B cell (primary cell): ENCODE results near the gene BEAN1. TPM values are rescaled to one million over a fixed set of nuclear protein-coding genes. Genes with fewer than 3 reads are reported as not detected.
A peak's percentile ranks its signal among the peaks of the same experiment; 100 is the strongest.

Experiments
- ATAC-seq: fragments of 200-7000 bp; cut with Tn5 transposase; one replicate; pipeline ENCODE4 v1.10.0; 2021; ENCODE audit warnings: low read depth, mild to moderate bottlenecking, moderate number of reproducible peaks, moderate library complexity
- CTCF ChIA-PET: fragments of 350-600 bp; sonication (Branson Sonifier 250); formaldehyde crosslinking; loops from one replicate; lab custom pipeline; 2021; ENCODE audit warnings: antibody characterized with exemption, inconsistent platforms; lab: Charles Lee
- POLR2A ChIA-PET: fragments of 350-600 bp; sonication (Branson Sonifier 250); formaldehyde crosslinking; loops from one replicate; lab custom pipeline; 2021; ENCODE audit warnings: antibody characterized with exemption; lab: Charles Lee
- DNase-seq: peaks from one replicate; pipeline ENCODE4 v3.0.0; 2013
- H2AFZ ChIP-seq: 2 replicates; pipeline ENCODE4 v1.6.1; 2012; ENCODE audit warnings: mild to moderate bottlenecking, low read depth, low read length; ENCODE audit not compliant: insufficient read depth, poor library complexity, severe bottlenecking
- H3K27ac ChIP-seq, 2 donors: 1 replicate in 1 of 2; 2 replicates in 1 of 2; pipeline ENCODE4 v1.5.1; 2012 to 2013; ENCODE audit warnings: low read length in 2 of 2, mild to moderate bottlenecking in 2 of 2, moderate library complexity in 1 of 2
- H3K27me3 ChIP-seq, 4 experiments: fragments of 200-600 bp in 1 of 4; sonication (generic) in 1 of 4; replicated peaks in 1 of 4; 1 replicate in 2 of 4; 2 replicates in 2 of 4; pipeline versions ENCODE4 v1.6.1 to v1.7.0; 2013 to 2016; ENCODE audit warnings: low read length in 3 of 4, mild to moderate bottlenecking in 2 of 4, mixed read lengths in 1 of 4, moderate library complexity in 1 of 4; ENCODE audit not compliant: insufficient read depth in 4 of 4, control insufficient read depth in 3 of 4; ENCODE audit errors: control extremely low read depth in 1 of 4
- H3K36me3 ChIP-seq, 2 experiments: replicated peaks in 1 of 2; 1 replicate in 1 of 2; 2 replicates in 1 of 2; pipeline versions ENCODE4 v1.6.1 to v1.7.1; 2013; ENCODE audit warnings: low read length in 1 of 2; ENCODE audit not compliant: insufficient read depth in 2 of 2, control insufficient read depth in 1 of 2; ENCODE audit errors: control extremely low read depth in 1 of 2, extremely low read depth in 1 of 2
- H3K4me1 ChIP-seq, 2 donors: fragments of 200-600 bp in 1 of 2; sonication (generic) in 1 of 2; 1 replicate in 1 of 2; 2 replicates in 1 of 2; pipeline versions ENCODE4 v1.5.1 to v1.6.1; 2013 to 2017; ENCODE audit warnings: low read length in 2 of 2; ENCODE audit not compliant: control insufficient read depth in 2 of 2, insufficient read depth in 2 of 2
- H3K4me2 ChIP-seq: replicated peaks from 2 replicates; pipeline ENCODE3; 2012; ENCODE audit warnings: mild to moderate bottlenecking, low read depth, low read length; ENCODE audit not compliant: poor library complexity, severe bottlenecking
- H3K4me3 ChIP-seq, 5 experiments: fragments of 200-600 bp in 1 of 5; sonication (generic) in 1 of 5; 1 replicate in 3 of 5; 2 replicates in 2 of 5; pipeline versions ENCODE4 v1.5.1 to v1.7.0; 2011 to 2016; ENCODE audit warnings: low read length in 4 of 5, mild to moderate bottlenecking in 4 of 5, low read depth in 2 of 5, control low read depth in 1 of 5, moderate library complexity in 1 of 5; ENCODE audit not compliant: insufficient read depth in 1 of 5; ENCODE audit errors: control extremely low read depth in 1 of 5, extremely low read depth in 1 of 5
- H3K79me2 ChIP-seq: fragments of 200-600 bp; sonication (generic); one replicate; pipeline ENCODE4 v1.6.0; 2016; ENCODE audit warnings: low read length; ENCODE audit not compliant: control insufficient read depth, insufficient read depth
- H3K9ac ChIP-seq: fragments of 200-600 bp; sonication (generic); 2 replicates; pipeline ENCODE4 v1.6.1; 2017; ENCODE audit warnings: mild to moderate bottlenecking, low read length, moderate library complexity
- H3K9me3 ChIP-seq, 3 donors: one replicate each; pipeline versions ENCODE4 v1.6.1 to v1.7.1; 2013; ENCODE audit warnings: low read length in 2 of 3; ENCODE audit not compliant: control insufficient read depth in 2 of 3, insufficient read depth in 1 of 3; ENCODE audit errors: control extremely low read depth in 1 of 3
- H4K20me1 ChIP-seq: 2 replicates; pipeline ENCODE4 v1.6.0; 2012; ENCODE audit warnings: mild to moderate bottlenecking, low read length; ENCODE audit not compliant: insufficient read depth, control insufficient read depth, poor library complexity, severe bottlenecking
- H3K27ac Mint-ChIP-seq: one replicate; pipeline ENCODE4 v1.8.0; 2021; ENCODE audit warnings: mixed read lengths
- H3K27me3 Mint-ChIP-seq: one replicate; pipeline ENCODE4 v1.8.0; 2021; ENCODE audit warnings: mixed read lengths
- H3K4me1 Mint-ChIP-seq: one replicate; pipeline ENCODE4 v1.8.0; 2021; ENCODE audit warnings: mixed read lengths
- H3K4me3 Mint-ChIP-seq: one replicate; pipeline ENCODE4 v1.8.0; 2021; ENCODE audit warnings: mixed read lengths
- H3K9me3 Mint-ChIP-seq: one replicate; pipeline ENCODE4 v1.8.0; 2022; ENCODE audit warnings: mixed read lengths; ENCODE audit not compliant: insufficient read depth
- EZH2 ChIP-seq: IDR thresholded peaks from 2 replicates; pipeline ENCODE4 v1.6.1; 2012; ENCODE audit warnings: borderline replicate concordance, low read depth, mild to moderate bottlenecking, moderate library complexity, low read length; ENCODE audit not compliant: insufficient read depth, poor library complexity, severe bottlenecking
- WGBS: methylation state at CpG from one replicate; pipeline ENCODE4 v1.1.5; 2013; ENCODE audit warnings: missing lambda C conversion rate; ENCODE audit not compliant: insufficient coverage; 5-methylcytosine and 5-hydroxymethylcytosine counted together
- intact Hi-C: fragments of 100-400 bp; cut with micrococcal nuclease; formaldehyde crosslinking; loops from one replicate; pipeline ENCODE4 v1.10.0; 2022
- polyA plus RNA-seq: library from polyadenylated mRNA; depleted of rRNA; stranded (reverse); fragments of >200 nt; gene quantifications from 2 replicates; pipeline ENCODE4 v1.2.3, GENCODE V29; 2012
- total RNA-seq, 2 donors: library from RNA; stranded (reverse); fragments of 120-200 nt in 1 of 2; gene quantifications; 1 replicate in 1 of 2; 2 replicates in 1 of 2; pipeline versions ENCODE4 v1.2.3 to v1.2.4, GENCODE V29; 2013 to 2022
- TF ChIP-seq, protein P1 (sequence below): fragments of 200-600 bp; IDR thresholded peaks from one replicate; pipeline ENCODE4 v1.8.0; 2022; ENCODE audit warnings: antibody characterized with exemption, mild to moderate bottlenecking

BEAN1 gene
- total and polyA plus RNA-seq, 2 donors (not counting 1 experiment from before 2014, with no cell fraction given) = not detected

DNA sequence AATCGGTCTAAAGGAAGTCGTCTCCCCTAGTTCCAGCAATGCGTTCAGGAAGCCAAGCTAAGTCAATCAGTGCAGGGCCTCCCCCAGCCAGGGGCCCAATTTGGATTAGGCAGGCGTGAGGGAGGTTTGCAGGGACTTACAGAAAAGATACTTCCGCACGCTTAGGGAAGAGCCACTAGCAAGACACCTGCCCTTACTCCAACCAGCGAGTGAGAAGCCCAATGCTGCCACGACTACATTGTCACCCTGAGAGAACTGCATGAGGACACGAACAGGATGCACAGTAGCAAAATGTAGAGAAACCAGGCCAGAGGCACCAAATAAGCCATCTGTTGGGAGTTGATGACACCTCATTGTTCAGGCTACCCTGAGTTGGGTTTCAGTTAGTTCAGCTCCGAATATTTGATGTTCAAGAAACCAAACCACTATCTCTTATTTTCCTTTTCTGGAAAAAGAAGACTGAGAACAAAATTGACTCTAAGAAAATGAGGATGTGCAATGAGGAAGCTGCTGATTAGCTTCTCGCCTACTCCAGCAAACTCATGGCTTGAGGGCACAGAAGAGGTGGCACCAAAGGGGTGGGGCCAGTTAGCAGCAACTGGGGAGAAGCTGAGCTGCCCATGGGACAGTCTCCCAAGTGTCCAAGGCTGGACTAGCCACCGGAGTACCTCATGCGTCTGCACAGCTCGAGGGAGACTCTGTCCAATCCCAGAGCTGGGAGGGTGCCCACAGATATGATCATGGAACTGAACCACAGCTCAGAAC lies 93.5 kb downstream of the BEAN1 start:
- intact Hi-C loops = no loop called here
- TF ChIP-seq EZH2 = no peak
- TF ChIP-seq, protein P1, sequence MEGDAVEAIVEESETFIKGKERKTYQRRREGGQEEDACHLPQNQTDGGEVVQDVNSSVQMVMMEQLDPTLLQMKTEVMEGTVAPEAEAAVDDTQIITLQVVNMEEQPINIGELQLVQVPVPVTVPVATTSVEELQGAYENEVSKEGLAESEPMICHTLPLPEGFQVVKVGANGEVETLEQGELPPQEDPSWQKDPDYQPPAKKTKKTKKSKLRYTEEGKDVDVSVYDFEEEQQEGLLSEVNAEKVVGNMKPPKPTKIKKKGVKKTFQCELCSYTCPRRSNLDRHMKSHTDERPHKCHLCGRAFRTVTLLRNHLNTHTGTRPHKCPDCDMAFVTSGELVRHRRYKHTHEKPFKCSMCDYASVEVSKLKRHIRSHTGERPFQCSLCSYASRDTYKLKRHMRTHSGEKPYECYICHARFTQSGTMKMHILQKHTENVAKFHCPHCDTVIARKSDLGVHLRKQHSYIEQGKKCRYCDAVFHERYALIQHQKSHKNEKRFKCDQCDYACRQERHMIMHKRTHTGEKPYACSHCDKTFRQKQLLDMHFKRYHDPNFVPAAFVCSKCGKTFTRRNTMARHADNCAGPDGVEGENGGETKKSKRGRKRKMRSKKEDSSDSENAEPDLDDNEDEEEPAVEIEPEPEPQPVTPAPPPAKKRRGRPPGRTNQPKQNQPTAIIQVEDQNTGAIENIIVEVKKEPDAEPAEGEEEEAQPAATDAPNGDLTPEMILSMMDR = no peak
- no peaks in the 10 kb centered on the region for H3K27me3 Mint-ChIP-seq
- H2AFZ ChIP-seq = no peak overlapping the region
- POLR2A ChIA-PET = interaction anchor here (1.1 to 1.2 kb wide), 3 partner anchors 16 to 32 kb away, joined by 3 to 5 read pairs (median 4); partner anchors contain the start of gene CKLF
- H3K36me3 ChIP-seq = no peaks in the 10 kb centered on the region
- peak overlapping the region; percentile 84 for H3K4me2 ChIP-seq
- no peaks in the 10 kb centered on the region for H3K27me3 ChIP-seq
- WGBS = 60% methylated on average over 10 of the region's 14 CpGs
- DNase-seq (peak; percentile 57), ATAC-seq (no peak)
- peak overlapping the region in 1 of 2 donors; percentile 2 for H3K27ac ChIP-seq
- no peaks in the 10 kb centered on the region for H3K9me3 Mint-ChIP-seq
- CTCF ChIA-PET = interaction anchor here (1.4 to 6.5 kb wide), 7 partner anchors 9 to 114 kb away, joined by 3 to 46 read pairs (median 7); partner anchors contain the start of genes CKLF and TK2
- peak overlapping the region; percentile 77 for H3K27ac Mint-ChIP-seq
- H3K9me3 ChIP-seq = no peaks in the 10 kb centered on the region
- peaks cover 4% of the 10 kb centered on the region for H3K79me2 ChIP-seq
- H3K4me1 ChIP-seq = peaks cover 90 to 92% of the 10 kb centered on the region in 2 donors
- peaks cover 7% of the 10 kb centered on the region for H4K20me1 ChIP-seq
- H3K9ac ChIP-seq = no peak overlapping the region
- no peak overlapping the region for H3K4me3 ChIP-seq
- peaks cover 93% of the 10 kb centered on the region for H3K4me1 Mint-ChIP-seq
- H3K4me3 Mint-ChIP-seq = peak overlapping the region; percentile 79

DNA sequence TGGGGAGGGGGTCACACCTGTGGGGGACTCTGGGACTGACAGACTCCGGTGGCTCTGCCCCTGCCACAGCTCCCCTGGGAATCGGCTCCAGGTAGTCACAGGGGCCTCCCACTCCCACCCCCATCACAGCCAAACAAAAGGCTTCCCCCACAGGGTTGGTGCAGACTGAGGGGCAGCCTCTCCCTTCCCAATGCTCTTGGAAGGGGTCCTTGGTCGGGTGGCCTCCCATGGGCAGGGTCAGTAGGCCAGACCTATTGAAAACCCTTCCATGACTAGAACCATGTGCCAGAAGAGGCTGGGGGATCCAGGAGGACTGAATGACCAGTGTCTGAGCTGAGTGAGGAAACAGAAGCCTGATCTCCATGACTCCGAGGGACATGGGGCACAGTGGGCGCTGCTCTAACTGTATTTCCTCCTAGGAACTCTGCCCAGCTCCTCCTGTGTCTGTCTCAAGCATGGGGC lies 94.2 kb downstream of the BEAN1 start:
- Mint-ChIP-seq H3K9me3 (no peaks in the 10 kb centered on the region), H3K4me3 (peak overlapping the region; percentile 81), H3K4me1 (peaks cover 93% of the 10 kb centered on the region), H3K27ac (peak overlapping the region; percentile 100), H3K27me3 (no peaks in the 10 kb centered on the region)
- Histone ChIP-seq H3K4me3 (no peak overlapping the region), H4K20me1 (peaks cover under 1% of the 10 kb centered on the region), H3K9me3 (no peaks in the 10 kb centered on the region), H3K79me2 (peaks cover 4% of the 10 kb centered on the region), H3K4me2 (peak overlapping the region; percentile 84), H3K27ac (no peak overlapping the region), H3K27me3 (no peaks in the 10 kb centered on the region), H3K4me1 (peaks cover 89 to 92% of the 10 kb centered on the region in 2 donors), H3K9ac (peak overlapping the region; percentile 25), H2AFZ (no peak overlapping the region), H3K36me3 (no peaks in the 10 kb centered on the region)
- no peak for TF ChIP-seq EZH2
- TF ChIP-seq, protein P1 = no peak
- CTCF ChIA-PET = interaction anchor here (0.6 to 6.5 kb wide), 7 partner anchors 9 to 115 kb away, joined by 3 to 46 read pairs (median 7); partner anchors contain the start of genes CKLF and TK2
- POLR2A ChIA-PET = interaction anchor here (0.8 to 3.7 kb wide), 4 partner anchors 15 to 31 kb away, joined by 3 to 22 read pairs (median 12); partner anchors contain the start of gene CKLF
- no peak for ATAC-seq
- WGBS = 92% methylated on average over 2 of the region's 5 CpGs
- intact Hi-C loops = no loop called here
- no peak for DNase-seq
